ENCODE data around the gene MED9. TPM values are rescaled to one million over a fixed set of nuclear protein-coding genes. Genes with fewer than 3 reads are reported as not detected.

Gene MED9
- total RNA-seq, 1 donor from 2014 or later, result 19.3 TPM

DNA sequence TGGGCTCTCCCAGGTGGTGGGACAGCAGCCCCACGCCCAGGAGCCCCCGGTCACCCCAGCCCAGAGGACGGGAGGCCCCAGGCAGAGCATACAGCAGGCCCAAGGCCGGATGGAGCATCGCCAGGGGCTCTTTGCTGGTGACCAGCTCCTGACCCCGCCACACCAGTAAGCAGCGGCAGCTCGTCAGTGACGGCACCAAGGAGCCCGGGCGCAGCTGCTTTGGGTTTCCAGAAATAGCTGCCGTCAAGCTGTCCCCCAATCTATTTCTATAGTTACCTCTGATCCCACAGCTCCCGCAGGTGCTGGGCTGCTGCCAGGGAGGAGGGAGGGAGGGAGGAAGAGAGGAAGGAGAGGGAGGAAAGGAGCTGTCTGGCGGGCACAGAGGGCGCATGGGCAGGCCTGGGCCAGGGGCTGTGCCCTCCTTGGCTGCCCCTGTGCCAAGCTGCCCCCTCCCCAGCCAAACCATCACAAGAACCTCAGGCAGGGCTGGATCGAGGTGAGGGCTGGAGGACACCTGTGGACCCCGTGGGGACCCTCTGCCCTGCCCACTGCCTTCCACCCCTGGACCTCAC lies 30.2 kb downstream of the MED9 start:
- Mint-ChIP-seq H3K9me3 (no peaks in the 10 kb centered on the region), H3K36me3 (no peaks in the 10 kb centered on the region), H3K27ac (no peak overlapping the region), H3K4me3 (no peak overlapping the region), H3K27me3 (no peaks in the 10 kb centered on the region), H3K4me1 (ENCODE audit: unreplicated experiment) (peaks cover 7% of the 10 kb centered on the region)
- TF ChIP-seq CTCF (conservative IDR thresholded peaks at IDR 0.05), result no peak
- DNase-seq (ENCODE audit: extremely low spot score, unreplicated experiment), result no peak

DNA sequence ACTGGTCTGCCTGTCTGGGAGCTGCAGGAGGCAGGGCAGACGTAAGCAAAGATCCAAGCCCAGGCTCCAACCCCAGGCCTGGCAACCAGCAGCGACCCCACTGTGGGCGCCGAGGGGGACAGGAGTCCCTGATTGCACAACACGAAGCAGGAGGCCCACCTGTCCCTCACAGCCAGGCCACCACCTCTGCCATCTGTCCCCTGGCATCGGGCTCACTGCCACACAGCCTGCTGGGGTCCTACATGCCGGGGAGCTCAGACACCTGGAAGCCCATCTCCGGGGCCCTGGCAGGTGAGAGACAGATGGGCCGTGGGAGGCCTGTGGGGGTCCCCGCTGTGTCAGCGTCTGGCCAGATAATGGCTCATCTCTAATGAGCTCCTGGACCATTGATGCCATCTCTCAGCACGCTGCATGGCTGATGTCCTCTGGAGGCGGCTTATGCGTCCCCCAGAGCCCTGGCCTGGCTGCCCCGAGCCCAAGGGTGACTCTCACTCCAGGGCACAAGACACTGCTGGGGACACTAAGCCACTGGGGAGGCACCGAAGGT lies 30.7 kb downstream of the MED9 start:
- Mint-ChIP-seq H3K9me3 (no peaks in the 10 kb centered on the region), H3K4me3 (no peak overlapping the region), H3K27me3 (no peaks in the 10 kb centered on the region), H3K36me3 (no peaks in the 10 kb centered on the region), H3K4me1 (ENCODE audit: unreplicated experiment) (peaks cover 5% of the 10 kb centered on the region), H3K27ac (no peak overlapping the region)
- no peak for TF ChIP-seq CTCF (conservative IDR thresholded peaks at IDR 0.05)
- DNase-seq (ENCODE audit: extremely low spot score, unreplicated experiment), result no peak

- Mint-ChIP-seq H3K27ac (no peak overlapping the region), H3K9me3 (no peaks in the 10 kb centered on the region), H3K4me3 (no peak overlapping the region), H3K4me1 (ENCODE audit: unreplicated experiment) (peaks cover 4% of the 10 kb centered on the region), H3K27me3 (no peaks in the 10 kb centered on the region), H3K36me3 (no peaks in the 10 kb centered on the region)
- no peak for TF ChIP-seq CTCF (conservative IDR thresholded peaks at IDR 0.05)
- no peak for DNase-seq (ENCODE audit: extremely low spot score, unreplicated experiment)
Observed at GRCh38 chr17:17508019-17508535, 31.3 kb downstream of the MED9 start.

DNA sequence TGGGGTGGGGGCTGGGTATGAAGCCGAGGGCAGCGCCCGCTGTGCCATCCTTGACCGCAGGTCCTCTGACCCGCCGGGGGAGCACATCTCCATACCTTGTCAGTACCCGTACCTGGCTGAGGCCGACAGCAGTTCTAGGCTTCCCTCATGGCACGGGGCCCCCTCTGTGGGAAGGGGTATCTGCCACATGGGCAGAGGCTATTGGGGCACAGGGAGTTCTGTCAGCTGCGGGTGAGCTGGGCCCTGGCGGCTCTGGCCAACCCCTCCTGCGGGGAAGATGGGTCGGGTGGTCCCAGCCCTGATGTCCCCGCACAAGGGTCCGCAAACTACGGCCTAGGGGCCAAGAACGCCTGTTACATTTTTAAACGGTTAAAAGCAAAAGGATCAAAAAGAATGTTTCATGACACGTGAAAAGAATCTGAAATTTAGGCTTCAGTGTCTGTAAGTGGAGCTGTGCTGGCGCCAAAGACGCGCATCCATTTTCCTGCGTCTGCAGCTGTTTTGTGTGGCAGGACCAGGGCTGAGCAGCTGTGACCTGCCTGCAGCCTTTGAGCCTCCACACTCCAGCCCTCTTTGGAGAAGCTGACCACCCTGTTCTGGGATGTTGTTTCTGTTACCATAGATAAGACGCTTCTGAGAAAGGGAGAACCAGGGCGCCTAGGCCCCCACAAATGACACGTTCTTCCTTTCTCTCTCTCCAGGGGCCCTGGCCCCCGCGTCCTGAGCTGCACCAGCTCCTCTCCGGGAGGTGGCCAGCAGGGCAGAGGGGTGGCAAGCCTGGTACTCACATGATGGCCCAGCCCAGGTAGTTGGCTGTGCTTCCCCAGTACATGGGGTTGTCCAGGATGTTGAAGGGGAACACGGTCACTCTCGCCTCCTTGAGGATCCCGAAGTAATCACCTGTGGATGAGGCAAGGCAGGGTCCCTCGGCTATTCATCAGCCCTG lies 32.1 kb downstream of the MED9 start:
- no peak for TF ChIP-seq CTCF (conservative IDR thresholded peaks at IDR 0.05)
- H3K36me3 Mint-ChIP-seq, result no peaks in the 10 kb centered on the region
- H3K4me3 Mint-ChIP-seq, result no peak overlapping the region
- no peaks in the 10 kb centered on the region for H3K9me3 Mint-ChIP-seq
- DNase-seq (ENCODE audit: extremely low spot score, unreplicated experiment), result no peak
- H3K4me1 Mint-ChIP-seq (ENCODE audit: unreplicated experiment), result no peaks in the 10 kb centered on the region
- no peak overlapping the region for H3K27ac Mint-ChIP-seq
- no peaks in the 10 kb centered on the region for H3K27me3 Mint-ChIP-seq

GRCh38 chr17:17509601-17510425 lies 33.0 kb downstream of the MED9 start:
- no peak overlapping the region for H3K27ac Mint-ChIP-seq
- H3K4me1 Mint-ChIP-seq (ENCODE audit: unreplicated experiment), result peaks cover 1% of the 10 kb centered on the region
- H3K9me3 Mint-ChIP-seq, result no peaks in the 10 kb centered on the region

More at GRCh38 chr17:17509601-17510425, 33.0 kb downstream of the MED9 start:
- no peak for DNase-seq (ENCODE audit: extremely low spot score, unreplicated experiment)
- Mint-ChIP-seq H3K36me3 (no peaks in the 10 kb centered on the region), H3K27me3 (no peaks in the 10 kb centered on the region), H3K4me3 (no peak overlapping the region)
- TF ChIP-seq CTCF (conservative IDR thresholded peaks at IDR 0.05), result no peak
